NCI-H1417 treated with DMSO at 0.1 percent for 48 hours (cell line): ENCODE results near the gene BBLN.
"Not testable (repeated sequence)": the region's sequence is repeated elsewhere in the genome, so short reads cannot be mapped to it uniquely, and the experiment has no call there.

Experiments
- DNase-seq: peaks from one replicate; lab custom pipeline; 2025; lab: John Stamatoyannopoulos, UW

The BBLN gene

DNA sequence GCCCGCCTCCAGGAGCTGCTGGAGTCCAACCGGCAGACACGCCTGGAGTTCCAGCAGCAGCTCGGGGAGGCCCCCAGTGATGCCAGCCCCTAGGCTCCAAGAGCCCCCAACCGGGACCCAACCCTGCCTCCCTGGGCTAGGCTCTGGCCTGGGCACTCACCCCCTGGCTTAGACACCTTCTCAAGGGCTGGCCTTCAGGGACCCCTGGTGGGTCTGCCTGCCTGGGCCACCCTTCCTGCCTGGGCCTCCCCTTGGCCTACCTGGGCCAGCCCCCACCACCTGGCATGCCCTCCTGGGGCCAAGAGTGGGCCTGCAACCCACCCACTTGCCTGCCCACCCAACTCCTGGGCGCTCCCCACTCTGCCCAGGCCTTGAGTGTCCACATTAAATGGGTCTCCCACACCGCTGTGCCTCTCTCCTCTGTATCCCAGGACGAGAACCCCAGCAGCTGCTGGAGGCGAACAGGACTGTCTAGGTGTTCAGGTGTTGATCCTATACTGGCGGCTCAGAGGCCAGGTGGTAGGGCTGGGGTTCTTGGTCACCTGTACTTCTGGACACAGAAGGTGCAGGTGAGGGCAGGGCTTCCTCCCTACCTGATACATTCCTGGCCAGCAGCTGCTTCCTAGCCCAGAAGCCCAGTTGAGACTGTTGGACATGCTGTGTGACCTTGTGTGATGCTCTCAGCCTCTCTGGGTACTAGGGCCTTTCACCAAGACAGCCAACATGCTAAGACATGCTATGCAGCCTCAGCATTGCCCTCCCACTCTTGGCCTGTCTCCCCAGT is 3.6 kb downstream of the BBLN start:
- no peak for DNase-seq

DNA sequence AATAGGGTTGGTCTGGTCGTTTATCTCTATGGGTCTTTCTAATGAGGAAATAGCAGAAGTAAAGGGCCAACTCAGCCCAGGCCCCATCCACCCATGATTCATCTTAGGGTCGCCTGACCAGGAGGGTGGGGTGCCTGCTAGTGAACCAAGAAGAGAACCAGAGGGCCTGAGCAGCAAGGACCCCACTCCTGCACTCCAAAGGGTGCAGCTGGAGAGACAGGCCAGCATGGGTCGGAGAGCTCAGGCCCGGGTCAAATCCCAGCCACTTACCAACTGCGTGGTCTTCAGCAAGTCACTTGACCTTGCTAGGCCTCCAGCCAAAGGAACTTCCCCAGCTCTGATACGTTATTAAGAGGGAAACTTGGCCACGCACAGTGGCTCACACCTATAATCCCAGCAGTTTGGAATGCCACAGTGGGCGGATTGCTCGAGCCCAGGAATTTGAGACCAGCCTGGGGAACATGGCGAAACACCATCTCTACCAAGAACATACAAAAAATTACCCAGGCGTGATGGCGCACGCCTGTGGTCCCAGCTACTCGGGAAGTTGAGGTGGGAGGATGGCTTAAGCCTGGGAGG is 4.3 kb downstream of the BBLN start:
- DNase-seq, result no peak

DNA sequence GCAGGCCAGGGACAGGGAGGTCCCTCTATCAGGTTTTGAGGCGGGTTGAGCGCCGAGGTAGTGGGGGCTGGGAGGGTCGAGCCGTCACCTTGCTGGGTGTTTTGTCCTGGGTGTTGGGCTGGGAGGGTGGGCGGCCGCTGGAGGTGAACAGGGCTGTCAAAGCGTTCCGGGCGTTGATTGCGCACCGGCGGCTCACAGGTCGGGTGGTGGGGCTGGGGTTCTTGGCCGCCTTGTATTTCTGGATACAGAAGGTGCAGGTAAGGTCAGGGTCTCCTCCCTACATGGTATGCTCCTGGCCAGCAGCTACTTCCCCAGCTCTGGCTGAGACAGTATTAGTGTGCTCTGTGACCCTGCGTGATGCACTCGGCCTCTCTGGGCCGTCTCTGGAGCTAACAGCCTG is 6.1 kb downstream of the BBLN start:
- no peak for DNase-seq

DNA sequence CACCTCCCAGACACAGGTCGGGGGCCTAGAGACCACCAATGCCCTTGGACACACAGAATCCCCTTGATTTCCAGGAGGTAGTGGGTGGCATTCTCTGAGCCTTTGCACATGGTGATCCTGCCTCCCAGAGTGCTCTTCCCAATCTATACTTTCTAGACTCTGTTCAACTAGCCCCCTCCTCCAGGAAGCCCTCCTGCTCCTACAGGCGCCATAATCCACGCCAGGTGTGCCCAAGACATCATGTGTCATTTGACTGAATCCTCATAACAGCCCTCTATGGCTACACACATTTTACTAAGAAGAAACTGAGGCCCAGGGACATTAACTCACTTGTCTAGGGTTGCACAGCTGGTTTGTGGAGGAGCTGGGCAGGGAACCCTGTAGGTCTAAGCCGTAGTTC is 7.1 kb downstream of the BBLN start:
- no peak for DNase-seq

DNA sequence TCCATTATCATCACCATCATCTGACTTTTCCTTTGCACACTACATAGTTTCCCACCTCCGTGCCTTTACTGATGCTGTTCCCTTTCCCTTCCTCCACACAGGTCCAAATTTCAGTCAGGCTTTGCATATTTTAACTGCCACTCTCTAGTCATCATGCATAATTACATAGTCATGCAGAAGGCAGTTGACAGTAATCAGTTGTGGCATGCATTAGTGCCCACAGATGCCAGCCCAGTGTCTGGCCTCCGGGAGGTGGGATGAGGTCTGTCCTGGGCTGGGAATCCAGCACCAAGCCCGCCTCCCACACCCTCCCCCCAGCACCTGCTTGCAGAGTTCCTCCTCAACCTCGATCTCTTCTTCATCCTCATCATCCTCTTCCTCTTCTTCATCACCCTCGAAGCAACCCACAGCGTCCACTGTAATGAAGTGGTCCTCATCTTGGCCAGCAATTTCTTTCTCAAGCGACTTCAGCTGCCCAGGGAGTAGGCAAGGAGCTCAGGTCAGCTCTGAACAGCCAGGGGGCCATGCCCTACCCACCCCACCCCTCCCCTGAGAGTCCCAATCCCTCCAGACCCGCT is 8.8 kb downstream of the BBLN start:
- no peak for DNase-seq

DNA sequence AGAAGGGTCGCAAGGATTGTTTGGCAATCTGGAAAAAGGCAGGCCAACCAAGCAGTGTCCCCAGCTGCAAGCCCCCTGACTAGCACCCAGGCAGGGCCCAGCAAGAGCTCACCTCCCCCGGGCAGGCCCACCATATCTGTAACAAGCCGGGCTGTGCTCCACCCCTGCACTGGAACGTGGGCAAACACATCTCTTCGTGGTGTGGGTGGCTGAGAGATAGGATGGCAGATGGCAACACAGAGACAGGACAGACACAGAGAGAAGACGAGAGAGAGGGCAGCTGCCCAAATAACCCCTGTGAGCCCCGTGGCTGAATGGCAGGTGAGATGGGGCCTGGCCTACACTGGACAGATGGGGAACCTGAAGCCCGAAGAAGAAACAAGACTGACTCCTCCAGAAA is 9.4 kb downstream of the BBLN start:
- DNase-seq, result no peak

DNA sequence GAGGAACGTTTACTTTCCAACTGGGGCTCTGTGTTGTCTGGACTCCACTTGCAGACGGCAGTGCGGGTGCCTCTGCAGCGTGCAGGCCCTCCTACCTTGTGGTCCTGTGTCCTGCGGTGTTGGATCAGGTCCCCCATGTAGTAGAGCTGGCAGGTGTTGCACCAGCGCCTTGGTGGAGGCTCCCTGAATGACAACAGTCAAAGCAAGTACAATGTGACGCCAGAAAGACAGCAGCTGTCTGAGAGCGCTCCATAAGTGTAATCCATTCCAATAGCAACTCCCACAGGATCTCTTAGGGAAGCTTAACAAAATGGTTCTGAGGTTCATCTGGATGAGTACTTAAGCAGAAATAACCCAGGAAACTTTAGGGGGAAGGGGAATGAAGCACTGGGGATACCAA is 9.9 kb downstream of the BBLN start:
- no peak for DNase-seq

DNA sequence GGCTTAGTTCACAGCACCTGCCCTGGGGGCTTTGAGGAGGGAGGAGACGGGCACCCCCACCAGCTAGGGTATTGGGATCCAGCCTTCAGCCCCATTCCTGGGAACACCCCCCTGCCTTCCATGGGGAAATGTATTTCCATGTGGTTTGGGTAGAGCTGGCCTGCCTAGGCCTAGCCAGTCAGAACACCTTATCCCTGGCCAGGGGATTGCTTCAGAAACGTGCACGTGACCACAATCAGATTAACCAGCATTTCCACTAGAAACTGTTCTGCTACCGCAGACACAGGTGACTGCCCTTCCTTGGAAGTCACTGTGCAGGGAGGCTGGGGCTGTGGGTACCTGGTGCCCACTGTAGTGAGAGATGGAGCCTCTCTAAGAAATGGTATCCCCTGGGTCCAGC is 14.0 kb downstream of the BBLN start:
- no peak for DNase-seq

DNA sequence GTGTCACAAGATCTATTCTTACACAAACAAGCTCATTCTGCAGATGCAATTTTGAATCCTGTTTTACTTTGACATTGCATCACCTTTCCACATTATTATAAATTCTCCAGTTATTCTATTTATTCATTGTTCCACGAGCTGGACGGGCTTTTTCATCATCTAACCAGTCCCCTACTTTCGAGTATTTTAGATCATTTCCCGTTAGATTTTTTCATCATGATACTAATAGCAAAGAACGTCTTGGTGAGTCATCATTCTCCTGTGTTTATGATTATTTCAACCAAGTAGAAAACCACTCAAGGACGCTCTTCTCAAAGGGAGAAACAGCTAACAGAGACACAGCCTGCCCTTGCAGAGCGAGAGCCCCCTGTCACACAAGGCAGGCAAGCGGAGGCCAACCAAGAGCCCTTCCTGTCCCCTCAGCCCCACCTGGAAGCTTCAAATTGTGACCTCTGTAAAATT is 15.1 kb downstream of the BBLN start:
- no peak for DNase-seq

DNA sequence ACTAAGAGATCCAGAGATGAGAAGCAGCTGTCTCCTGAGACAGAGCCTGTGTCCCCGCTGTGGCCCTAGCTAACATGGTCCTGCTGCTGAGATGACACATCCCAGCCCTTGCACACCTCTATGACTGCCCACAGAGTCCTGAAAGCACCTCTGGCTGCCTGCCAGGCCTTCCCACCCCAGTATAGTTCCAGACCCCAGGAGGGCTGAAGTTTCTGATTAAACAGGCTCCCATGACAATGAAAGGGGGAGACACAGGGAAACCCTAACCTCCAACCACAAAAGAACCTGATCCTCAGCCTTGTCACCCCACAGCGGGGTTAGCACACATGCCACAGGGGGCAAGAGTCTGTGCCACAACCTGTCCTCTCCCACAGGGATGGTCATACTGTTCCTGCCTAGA is 15.7 kb downstream of the BBLN start:
- no peak for DNase-seq

DNA sequence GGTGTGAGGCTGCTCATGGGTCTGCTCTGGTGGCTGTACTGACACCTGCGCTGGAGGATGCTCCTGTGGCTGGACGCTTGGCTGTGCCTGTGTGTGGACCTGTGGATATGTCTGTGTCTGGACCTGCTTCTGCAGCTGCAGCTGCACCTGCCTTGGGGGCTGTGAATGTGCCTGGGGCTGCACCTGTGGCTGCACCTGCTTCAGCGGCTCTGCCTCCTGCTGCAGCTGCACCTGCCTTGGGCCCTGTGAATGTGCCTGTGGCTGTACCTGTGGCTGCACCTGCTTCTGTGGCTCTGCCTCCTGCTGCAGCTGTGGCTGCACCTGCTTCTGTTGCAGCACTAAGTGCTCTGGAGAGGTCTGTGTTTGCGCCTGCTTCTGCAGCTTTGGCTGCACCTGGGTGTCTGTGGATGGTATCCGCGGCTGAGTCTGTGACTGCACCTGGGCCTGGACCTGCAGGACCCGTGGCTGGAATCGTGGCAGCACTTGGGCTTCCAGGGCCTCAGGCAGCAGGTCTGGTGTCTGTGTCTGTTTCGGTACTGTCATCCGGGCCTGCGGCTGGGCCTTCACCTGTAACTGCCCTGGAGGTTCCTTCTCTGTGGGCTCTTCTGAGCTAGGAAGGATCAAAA is 18.9 kb downstream of the BBLN start:
- DNase-seq, result no peak

DNA sequence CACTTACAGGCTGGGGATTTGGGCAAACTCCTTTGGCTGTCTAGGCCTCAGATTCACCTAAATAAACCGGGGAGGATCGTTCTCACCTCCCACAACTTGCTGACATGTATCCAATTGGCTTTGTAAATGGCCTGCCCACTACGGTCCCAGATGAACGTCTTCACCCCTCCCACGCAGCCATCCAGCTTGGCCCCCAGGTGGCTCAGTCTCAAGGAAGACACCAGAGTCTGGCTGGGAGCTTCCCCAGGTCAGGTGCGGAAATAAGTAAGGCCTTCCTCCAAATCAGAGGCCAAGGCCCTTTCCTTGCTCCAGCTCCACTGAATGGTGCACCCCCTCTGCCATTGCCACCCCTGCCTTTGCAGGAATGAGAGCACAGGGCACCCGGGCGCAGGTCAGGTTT is 19.9 kb downstream of the BBLN start:
- no peak for DNase-seq

DNA sequence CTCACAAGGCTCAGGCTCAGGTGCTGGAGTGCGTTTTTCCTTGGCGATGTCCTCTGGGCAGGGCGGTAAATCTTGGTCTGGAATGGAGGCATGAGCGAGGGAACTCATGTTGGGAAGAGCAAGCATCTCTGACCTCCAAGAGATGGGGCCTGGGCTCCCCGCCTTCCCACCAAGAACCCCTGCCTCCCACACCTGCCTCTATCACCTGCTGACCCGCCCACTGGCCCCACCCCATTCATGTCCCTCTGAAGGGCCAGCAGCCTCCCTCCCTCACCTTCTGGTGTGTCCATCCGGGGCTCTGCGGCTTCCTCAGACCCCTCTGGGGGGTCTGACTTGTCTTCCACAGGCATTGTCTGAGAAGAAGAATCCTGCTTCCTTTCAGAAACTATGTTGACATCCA is 20.4 kb downstream of the BBLN start:
- no peak for DNase-seq

DNA sequence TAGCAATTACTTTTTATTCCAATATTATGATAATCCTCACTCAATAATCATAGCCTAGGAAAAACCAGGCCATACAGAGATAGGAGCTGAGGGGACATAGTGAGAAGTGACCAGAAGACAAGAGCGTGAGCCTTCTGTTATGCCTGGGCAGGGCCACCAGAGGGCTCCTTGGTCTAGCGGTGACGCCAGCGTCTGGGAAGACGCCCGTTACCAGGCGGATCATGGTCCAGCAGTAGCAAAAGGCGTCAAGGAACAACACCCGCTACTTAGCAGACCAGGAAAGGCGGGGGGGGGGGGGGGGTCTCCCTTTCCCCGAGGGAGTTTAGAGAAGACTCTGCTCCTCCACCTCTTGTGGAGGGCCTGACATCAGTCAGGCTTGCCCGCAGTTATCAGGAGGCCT is 21.4 kb downstream of the BBLN start:
- DNase-seq, result not testable (repeated sequence)

DNA sequence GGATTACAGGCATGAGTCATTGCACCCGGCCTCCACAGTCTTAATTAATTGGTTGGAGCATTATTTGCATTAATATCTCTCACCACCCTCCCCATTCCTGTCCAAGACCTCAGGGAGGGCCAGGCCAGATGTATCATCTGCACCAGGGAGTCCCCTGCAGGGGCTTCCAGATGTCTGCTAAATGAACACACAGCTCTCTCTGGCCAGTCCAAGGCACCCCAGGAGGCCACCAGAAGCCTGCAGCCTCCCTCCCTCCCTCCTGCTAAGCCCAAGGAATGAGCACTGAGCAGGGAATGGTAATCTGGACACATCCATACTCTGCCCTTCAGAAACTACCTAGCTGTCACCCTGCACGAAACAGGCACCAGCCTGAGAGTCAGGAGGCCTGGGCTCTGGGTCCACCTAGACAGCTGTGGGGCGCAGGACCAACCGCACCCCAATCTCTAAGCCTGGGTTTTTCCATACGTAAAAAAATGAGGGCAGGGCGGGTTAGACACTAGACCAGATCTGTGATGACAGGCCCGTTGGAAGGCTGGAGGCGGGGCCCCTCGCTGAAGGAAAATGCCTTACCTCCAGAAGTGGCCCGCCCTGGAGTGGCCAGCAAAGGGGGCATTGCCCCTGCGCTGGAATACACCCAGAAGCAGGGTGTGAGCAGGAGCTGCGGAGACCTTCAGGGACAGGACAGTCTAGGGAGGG is 23.0 kb downstream of the BBLN start:
- no peak for DNase-seq

DNA sequence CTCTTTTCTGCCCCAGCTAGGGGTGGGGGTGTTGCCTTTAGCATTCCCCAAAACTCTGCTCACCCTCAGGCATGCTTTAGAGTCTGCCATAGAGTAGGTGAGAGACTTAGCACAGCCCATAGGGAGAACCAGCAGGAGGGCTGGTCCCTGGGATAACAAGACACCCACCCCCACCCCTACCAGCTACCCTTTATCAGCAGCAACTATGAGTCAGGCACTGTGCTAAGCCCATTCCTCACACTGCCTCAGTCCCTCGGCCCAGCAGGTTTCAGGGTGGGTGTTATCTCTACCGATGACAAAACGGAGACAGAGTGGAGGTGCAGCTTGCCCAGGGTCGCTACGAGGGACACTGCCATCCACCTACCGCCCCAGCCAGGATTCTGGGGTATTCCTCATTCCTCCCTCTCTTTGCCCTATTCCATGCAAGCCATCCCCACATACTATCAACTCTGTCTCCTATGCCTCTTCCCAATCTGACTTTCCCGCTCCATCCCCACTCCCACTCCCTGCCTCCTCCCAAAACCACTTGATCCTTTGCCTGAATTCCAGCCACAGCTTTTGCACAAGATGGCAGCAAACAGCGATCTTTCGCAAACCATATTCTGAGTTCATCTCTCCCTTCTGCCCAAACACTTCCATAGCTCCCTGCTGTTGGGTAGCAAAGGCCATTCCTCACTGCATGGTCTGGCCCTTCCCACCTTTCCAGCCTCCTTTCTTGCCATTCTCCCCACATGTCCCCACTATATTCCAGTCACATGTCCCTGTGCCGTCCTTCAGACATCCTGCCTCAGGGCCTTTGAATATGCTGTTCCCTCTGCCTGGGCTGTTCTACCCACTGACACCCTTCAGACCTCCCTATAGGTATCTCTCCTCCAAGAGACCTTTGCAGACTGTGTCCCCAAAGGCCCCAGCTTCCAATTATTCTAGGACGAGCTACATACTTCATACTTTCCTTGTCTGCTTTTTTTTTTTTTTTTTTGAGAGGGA is 26.2 kb downstream of the BBLN start:
- DNase-seq, result no peak

DNA sequence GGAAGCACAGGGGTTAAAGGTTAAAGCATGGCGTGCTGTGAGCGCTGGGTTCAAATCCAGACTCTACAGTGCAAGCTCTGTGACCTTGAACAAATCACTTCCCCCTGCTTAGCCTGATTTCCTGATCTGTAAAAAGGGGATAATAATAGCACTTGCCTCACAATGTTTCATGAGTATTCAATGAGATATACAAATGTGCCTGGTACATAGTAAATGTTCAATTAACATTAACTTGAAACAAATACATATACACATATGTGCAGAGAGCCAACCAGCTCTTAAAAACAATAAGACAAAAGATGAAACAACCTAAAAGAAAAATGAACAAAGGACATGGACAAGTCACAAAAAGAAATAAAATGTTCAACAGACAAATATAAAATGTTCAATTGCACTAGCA is 27.3 kb downstream of the BBLN start:
- DNase-seq, result no peak

DNA sequence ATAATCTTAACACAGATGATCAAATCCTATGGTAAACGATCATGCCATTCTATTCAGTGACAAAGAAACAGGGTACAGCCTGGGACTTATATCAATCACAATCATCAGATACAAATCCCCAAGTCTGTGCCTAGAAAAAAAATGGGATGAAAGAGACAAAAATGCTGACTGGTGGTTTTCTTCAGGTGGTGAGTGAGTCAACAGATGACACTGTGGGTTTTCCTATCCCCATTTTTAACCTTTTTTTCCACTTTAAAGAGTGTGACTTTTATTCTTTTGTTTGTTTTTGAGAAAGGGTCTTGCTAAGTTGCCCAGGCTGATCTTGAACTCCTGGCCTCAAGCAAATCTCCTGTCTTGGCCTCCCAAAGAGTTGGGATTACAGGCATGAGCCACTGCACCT is 28.1 kb downstream of the BBLN start:
- DNase-seq, result no peak

DNA sequence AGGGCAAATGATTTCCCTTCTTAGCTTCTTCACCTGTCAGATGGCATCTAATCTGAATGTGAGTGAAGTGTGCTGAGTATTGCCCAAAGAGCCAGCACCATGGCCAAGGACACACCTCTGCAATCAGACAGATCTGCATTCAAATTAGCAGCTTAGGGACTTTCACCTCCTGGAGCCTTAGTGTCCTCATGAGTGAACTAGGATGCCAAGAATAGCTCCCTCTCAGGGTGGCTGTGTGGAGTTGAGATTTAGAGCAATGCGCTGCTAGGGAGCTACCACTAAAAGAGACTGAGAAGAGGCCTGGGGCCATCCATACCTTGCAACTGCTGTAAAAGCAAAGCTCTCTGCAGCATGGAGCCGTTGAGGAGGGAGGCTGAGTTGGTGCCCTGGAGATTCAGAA is 29.9 kb downstream of the BBLN start:
- DNase-seq, result no peak

DNA sequence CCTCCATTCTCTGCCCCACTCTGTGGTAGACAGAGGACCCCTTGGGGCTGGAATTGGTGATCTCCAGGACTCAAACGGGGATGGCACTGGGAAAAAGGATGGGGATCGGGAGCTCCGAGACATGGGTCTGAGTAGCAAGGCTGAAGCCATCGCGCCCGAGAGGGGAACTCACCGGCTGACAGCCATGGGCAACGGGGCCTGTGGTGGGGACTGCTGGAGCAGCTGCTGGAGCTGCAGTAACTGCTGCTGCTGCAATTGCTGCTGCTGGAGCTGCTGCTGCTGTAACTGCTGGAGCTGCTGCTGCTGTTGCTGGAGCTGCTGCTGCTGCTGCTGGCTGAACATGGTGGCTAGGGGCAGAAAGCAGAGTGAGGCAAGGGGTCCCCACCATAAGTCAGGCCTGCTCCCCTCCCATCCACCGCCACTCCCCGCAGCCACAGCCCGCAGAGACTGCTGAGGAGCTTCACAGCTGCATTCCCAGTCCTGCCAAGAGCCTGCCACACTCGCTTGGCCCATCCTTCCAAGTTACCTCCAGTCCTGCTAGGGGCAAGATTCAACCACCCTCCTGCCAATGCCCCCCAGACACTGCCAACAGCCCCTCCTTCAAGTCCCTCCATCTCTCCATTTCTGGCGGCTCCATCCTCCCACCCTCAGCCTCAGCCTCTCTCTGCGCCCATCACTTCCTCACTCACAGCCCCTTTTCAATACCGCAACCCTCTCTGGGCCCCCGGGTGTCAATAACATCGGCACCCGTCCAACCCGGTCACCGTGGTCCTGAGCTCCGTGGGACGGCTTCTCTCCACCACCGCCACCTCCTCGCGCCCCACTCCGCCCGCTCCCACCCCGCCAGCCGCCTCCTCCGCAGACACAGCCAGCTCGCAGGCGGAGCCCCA is 30.7 kb downstream of the BBLN start:
- no peak for DNase-seq
